NAMALWA (cell line): ENCODE results near the gene SLC35E1.

Source experiments
- DNase-seq: peaks from one replicate; pipeline ENCODE4 v3.0.0-alpha.2; 2015; ENCODE audit warnings: low spot score

The SLC35E1 gene

DNA sequence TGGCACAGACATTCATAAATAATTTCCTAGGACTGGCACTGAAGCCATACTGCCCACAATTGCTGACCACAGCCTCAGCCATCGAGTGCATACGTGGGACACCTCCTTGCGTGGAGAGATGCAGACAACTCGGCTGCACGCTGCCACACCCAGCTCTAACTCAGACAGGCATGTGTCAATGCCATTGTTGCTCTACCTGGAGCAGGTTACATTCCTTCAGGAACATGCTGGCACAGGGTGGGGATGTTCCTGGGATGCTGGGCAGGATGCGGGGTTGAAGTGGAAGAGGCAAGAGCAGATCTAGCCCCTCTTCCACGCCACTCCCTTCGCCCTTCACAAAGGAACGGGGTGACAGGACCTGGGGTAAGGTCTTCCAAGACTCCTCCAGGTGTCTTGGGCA, 24.2 kb upstream of the SLC35E1 start:
- no peak for DNase-seq

GRCh38 chr19:16595097-16595496, 22.9 kb upstream of the SLC35E1 start:
- no peak for DNase-seq

DNA sequence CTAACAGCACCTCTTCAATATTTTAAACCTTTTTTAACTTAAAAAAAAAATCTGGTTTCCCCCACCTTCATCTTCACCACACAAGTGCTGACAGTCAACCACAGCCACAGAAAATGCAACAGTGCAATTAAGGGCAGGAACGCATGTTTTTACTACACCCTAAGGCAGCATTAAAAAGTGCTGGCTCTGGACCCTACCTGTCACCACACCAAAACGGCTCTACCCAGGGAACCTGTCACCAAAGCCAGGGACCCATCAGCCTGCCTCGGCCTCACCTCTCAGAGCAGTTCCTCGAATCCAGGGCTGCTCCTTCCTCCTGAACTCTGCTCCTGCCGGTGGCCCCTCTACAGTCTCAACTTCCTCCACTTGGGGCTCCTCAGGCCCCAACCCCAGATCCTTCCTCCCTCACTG, 22.5 kb upstream of the SLC35E1 start:
- DNase-seq = peak; percentile 40

DNA sequence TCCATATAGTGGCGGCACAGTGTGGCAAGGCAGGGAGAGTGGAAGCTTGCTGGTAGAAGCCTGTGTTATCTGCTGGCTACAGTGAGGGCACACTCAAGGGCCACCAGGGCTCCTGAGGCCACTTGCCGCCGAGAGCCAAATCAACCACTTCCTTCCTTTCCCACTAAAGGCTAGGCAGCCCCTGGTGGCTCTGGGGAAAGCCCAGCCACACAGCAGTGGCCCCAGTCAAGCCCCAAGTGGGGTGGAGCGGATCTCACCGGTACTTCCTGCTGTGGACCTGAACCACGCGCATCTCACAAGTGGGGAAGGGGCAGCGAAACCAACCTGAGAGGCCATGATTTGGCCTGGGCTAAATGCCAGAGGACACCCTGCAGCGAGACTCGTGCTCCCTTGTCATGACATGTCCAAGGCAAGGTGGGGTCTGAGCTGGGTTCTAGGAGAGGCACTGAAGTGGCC, 21.9 kb upstream of the SLC35E1 start:
- peak; percentile 37 for DNase-seq

GRCh38 chr19:16593181-16593580, 21.0 kb upstream of the SLC35E1 start:
- DNase-seq = peak; percentile 56

- DNase-seq = no peak
Measured at GRCh38 chr19:16591803-16592556, 19.8 kb upstream of the SLC35E1 start.

DNA sequence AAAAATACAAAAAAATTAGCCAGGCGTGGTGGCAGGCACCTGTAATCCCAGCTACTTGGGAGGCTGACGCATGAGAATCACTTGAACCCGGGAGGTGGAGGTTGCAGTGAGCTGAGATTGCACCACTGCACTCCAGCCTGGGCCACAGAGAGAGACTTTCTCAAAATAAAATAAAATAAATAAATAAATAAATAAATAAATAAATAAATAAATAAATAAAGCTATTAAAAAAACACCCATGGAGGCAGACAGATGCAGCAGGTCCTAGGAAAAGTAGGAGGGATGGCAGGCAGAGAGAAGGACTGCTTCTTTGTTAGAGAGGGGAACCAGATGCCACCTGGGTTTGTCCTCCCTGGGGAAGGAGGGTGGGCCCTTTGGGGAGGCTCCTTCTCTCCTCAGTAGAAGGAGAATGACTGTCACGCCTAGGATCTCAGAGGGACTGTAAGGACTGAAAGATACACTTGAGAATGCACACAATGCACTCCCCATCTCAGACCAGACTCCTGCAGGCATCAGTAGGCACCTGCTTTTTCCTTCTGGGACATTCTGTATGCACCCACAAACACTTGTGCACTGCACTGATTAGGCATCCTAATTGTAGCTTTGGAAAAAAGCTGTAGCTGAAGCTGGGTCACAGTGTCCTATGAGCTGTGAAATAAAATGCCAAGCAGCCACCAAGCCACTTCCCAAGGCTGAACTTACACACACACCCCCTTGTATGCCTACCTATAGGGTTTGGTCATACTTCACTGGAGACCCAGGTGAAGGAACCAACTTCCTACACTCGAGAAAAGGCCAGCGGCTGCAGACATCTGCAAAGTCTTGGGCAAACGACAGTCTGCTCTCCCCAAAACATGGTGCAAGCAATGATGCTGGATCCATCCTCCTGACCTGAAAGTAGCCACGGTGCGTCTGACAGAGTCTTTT, 18.9 kb upstream of the SLC35E1 start:
- DNase-seq = peak; percentile 52

DNA sequence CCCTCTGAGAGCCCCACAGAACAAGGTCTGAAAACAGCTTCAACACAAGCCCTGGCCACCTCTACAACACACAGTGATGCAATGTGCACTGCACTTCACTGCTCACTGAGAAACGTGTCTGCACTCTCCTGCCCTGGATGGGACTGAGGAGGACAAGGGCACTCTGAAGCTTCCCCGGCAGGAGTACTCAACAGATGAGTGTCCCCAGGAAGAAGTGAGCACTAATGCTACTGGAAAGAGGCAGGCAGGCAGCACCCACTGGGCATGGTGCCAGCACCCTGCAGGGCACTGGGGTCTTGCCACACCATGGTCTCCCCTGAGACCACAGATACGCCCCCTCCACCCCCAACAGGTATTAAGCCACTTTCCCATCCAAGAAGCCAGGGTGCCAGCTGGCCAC, 17.7 kb upstream of the SLC35E1 start:
- peak; percentile 68 for DNase-seq

DNA sequence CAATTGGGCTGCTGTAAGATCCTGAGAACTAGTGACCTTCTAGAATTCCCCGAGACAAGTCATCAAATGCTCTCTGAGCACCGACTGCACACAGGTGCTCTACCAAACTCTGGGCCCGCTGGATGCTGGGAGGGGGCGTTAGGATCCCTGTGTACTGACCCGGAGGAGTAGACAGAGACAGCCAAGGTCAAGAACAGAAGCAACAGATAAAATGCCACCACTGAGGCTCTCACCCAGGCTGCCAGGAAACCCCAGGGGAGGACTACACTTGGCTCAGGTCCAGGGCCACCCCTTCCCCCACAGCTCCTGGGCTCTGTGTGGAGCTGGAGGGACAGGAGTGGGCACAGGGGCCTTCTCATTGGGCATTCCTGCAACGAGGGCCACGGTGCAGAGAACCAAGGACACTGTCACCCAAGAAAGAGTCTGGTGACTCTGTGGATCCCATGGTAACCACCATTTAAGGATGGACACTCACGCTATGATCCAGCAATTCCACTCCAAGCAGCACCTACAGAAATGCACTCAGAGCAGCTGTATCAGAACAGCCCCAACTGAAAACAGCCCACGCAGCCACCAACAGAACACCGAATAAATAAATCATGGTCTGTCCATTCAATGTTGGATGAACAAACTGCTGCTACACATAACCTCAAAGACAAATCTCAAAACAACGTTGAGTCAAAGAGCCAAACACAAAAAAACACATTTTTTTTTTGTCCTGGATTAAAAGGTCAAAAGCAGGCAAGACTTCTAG, 16.8 kb upstream of the SLC35E1 start:
- peak; percentile 63 for DNase-seq

DNA sequence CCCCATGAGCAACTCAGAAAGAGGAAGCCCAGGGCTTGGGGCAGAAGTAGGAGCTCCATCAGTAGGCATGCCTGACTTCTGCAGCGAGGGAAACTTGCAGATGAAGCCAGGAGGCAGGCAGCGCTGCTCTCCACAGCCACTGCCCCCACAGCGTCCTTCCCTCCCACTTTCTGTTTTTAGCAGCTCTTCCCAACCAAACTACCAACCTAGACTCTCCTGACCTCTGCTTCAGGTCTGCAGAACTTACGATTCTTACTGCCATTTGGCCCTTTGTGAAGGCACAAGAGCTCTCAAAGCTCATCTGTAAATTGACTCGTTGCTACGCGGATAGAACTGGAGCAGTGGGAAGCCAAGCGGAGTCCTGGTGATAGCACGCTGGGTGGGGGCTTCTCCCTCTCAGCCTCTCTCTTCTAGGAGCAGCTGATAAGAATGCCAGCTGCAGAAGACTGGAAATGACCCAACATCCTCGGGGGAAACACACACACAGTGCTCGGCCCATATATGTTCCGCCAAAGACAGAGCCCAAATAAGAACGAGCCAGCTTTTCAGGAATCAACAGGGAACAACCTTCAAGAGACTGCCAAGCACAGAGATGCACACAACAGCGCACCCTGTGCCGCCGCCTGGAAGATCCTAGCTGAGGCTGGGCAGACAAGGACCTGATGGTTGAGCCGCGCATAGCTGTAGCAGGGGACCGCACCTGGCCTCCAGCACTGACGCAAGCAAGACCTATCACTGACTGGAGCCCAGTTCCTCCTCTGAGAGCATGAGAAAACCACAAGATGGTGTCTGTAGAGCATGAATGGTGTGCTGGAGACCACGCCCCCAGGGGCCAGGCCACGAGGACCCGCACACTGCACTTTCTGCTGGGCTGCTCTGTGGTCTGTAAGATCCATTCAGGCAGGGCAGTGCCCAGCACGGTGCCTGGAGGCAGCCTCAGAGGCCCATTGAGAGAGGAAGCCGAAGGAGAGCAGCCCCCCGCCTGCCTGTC, 15.9 kb upstream of the SLC35E1 start:
- DNase-seq = peak; percentile 98

DNA sequence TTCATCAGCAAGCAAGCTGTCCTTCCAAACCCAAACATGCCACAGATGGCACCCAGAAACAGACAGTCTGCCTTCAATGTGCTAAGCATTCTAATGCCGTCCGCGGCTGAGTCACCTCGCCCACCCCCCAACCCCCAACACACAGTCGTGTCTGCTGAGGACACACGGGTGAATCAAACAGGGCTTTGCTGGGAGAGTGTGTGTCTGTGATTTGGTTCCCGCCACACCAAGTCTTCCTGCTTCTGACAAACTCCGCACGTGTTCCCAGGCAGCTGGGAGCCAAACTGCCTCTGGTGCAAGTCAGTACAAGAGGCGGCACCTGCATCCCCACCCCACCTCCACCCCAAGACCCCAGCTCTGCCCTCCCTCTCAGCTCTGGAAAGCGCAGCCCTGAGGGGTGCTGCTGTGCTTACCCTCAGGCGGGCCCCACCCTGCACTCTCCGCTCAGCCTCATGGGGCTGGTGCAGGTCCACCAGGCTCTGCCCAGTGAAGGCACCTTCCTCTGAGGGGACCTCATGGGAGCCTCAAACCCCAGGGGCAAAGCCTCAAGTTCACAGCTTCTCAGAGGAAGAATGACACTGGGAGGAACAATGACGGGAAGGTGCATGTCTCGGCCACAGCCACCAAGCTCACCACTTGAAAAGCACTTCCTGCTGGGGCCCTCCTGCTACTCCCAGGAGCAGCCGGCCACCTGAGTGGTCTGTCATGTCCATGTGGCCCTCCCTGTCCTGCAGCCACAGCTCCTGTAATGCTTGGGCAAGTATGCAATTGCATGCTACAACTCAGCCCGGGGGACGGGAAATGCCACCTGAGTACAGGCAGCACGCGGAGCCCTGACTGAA, 15.0 kb upstream of the SLC35E1 start:
- DNase-seq = peak; percentile 96

- DNase-seq = no peak
Measured at GRCh38 chr19:16586477-16586871, 14.3 kb upstream of the SLC35E1 start.

DNA sequence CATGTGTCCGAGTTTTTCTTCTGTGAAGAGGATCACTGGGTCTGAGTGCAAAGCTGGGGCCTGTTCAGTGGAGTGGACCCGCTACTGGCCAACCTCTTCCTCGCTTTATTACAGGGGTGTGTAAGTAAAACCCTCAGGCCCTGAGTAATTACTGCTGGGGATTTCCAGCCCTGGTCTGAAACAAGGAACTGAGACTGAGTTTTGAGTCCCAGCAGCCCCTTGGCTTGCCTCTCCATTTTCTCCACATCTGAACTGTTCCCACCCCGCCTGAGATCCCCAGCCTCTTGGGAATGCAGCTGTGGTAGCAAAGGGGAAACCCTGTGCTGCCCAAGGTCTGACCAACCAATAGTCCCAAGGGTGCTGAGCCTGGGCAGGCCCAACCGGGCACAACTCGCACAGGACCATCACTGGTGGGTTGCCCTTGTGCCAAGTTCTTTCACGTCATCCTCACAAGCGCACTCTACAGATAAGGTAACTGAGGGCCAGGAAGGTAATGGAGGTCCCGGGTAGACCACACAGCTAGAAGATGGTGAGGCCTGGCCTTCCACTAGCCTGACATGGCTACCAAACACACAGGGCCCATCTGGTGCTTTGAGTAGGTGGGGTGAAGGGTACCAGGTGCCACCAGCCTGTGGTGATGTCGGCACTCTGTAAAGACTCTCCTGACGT, 13.7 kb upstream of the SLC35E1 start:
- DNase-seq = peak; percentile 93

DNA sequence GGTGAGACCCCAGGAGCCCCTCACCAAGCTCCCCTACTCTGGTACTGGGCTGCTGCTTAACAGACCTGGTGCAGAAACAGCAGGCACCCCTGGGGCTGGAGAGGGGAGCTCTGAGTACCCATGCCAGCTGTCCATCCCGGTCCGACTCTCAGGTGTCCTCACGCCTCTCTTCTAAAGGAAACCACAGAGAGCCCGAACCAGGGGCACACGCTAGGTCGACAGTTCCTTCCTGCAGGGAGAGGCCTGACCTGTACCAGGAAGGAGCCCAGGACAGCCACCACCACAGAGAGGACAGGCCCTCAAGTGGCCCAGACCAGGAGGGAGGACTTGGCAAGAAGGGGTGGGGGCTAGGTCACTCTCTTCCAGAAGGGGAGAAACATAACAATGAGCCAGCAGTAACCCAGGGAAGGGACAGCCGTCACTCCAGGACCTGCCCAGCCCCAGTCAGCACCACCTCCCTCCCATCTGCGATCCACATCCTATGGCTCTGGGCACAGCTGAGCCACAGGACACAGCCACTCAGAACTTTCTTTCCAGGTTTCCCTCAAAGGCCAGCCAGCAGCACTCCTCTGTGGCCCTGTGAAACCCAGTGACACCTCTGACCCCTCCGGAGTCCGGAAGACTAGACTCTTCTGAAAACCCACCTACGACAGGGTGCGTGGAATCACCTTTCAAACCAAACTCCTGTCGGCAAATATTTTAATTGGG, 13.0 kb upstream of the SLC35E1 start:
- DNase-seq = no peak

DNA sequence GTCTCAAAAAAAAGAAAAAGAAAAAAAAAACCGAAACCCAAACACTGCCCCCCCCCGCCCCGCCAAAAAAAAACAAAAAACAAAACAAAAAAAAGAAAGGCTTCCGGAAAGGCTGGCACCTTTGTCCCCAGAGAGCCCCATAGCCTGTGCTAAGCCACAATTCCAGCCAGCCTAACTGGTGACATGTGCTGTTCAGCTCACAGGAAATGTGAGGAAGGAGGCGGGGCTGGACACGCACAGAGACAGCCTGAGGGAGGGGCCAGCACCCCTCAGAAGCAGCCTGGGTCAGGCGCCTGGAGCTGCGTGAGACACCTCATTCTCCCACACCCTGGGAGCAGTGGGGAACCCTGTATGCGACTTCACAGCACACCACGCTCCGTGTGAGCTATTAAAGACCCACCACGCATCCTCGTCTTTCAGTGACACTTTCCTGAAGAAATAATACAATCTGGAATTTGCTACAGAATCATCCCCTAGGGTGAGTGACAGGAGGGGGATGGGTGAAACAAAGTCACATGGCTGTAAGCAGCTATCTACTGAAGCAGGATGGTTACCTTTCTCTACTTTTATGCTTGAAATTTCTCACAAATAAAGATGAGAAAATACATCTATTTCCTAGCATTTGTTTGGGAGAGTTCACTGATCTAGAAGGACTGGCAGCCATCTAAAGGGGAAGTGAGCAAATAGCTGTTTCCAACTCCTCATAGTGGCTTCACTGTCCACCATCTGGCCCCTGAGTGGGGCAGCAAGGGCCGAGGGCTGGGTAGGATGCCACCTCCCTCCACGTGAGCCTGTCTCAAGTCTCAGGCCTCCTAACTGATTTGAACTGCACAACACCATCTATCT, 12.3 kb upstream of the SLC35E1 start:
- peak; percentile 97 for DNase-seq

DNA sequence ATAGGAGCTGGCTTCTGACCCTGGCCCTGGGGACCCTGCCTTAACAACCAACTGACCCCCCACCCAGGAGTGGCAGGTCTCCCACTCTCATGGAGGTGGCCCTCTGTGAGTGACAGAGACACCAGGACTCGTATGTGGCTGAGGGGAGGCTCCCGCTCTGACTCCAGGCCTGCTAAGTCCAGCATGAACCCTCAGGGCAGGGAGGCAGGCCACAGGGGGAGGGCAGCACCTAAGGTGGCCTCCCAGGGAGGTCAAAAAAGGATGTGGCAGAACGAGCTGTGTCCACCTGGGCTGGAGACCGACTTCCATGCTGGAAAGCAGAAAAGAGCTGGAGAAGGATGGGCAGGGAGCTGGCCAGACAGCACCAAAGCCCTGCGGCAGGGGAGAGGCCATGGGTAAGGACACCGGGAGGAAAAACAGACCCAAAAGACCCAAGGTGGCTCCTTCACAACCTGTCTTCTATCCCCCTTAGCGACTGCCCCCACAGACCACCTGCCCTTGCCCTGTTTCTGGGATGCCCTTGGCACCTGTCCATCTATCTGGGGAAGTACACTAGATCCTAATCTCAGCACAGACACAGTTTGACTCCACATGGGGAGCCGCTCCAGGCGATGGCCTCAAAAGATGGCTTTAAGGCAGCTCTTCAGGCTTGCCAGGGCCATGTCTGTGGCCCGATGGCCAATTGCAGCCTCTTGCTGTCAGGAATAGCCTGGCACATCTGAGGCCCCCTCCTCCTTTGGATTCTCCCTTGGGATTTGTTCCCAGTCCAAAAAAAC, 10.5 kb upstream of the SLC35E1 start:
- no peak for DNase-seq

- no peak for DNase-seq
Measured at GRCh38 chr19:16581971-16582343, 9.7 kb upstream of the SLC35E1 start.
